GM23338 (cell line): ENCODE measurements around the gene PIAS1. TPM values are rescaled to one million over a fixed set of nuclear protein-coding genes. Genes with fewer than 3 reads are reported as not detected.

Experiments
- ATAC-seq: fragments of 200-7000 bp; cut with Tn5 transposase; 3 replicates; pipeline ENCODE4 v1.9.1; 2020
- DNase-seq: peaks from one replicate; pipeline ENCODE4 v3.0.0-alpha.2; 2015; ENCODE audit warnings: low spot score
- H2AFZ ChIP-seq: fragments of 200-600 bp; sonication (generic); 2 replicates; pipeline ENCODE4 v1.8.0; 2016; ENCODE audit warnings: antibody characterized with exemption, mild to moderate bottlenecking, moderate library complexity
- H3F3A ChIP-seq: fragments of 200-600 bp; sonication (generic); replicated peaks from 2 replicates; pipeline ENCODE4 v1.8.0; 2017; ENCODE audit warnings: antibody characterized with exemption, mixed run types, low read depth
- H3K27ac ChIP-seq: fragments of 200-600 bp; sonication (generic); 2 replicates; pipeline ENCODE4 v1.6.1; 2016; ENCODE audit warnings: low read depth
- H3K27me3 ChIP-seq: fragments of 200-600 bp; sonication (generic); 2 replicates; pipeline ENCODE4 v1.8.0; 2016; ENCODE audit warnings: mild to moderate bottlenecking, mixed run types, moderate library complexity; ENCODE audit not compliant: insufficient read depth
- H3K36me3 ChIP-seq: fragments of 200-600 bp; sonication (generic); 2 replicates; pipeline ENCODE4 v1.8.0; 2016; ENCODE audit warnings: mild to moderate bottlenecking; ENCODE audit not compliant: insufficient read depth
- H3K4me1 ChIP-seq: fragments of 200-600 bp; sonication (generic); 2 replicates; pipeline ENCODE4 v1.8.0; 2016; ENCODE audit warnings: mild to moderate bottlenecking, moderate library complexity; ENCODE audit not compliant: insufficient read depth
- H3K4me2 ChIP-seq: fragments of 200-600 bp; sonication (generic); 2 replicates; pipeline ENCODE4 v1.7.1; 2017; ENCODE audit warnings: mixed run types
- H3K4me3 ChIP-seq: fragments of 200-600 bp; sonication (generic); 2 replicates; pipeline ENCODE4 v1.6.1; 2016; ENCODE audit warnings: mixed run types
- H3K79me2 ChIP-seq: fragments of 200-600 bp; sonication (generic); replicated peaks from 2 replicates; pipeline ENCODE4 v1.8.0; 2017; ENCODE audit warnings: mild to moderate bottlenecking; ENCODE audit not compliant: insufficient read depth
- H3K9me2 ChIP-seq: fragments of 200-600 bp; sonication (generic); 2 replicates; pipeline ENCODE4 v1.8.0; 2017; ENCODE audit not compliant: insufficient read depth
- H4K20me1 ChIP-seq: fragments of 200-600 bp; sonication (generic); replicated peaks from 2 replicates; pipeline ENCODE4 v1.8.0; 2017; ENCODE audit warnings: mild to moderate bottlenecking; ENCODE audit not compliant: insufficient read depth
- H3K27ac Mint-ChIP-seq: 2 replicates; pipeline ENCODE4 v1.8.0; 2020; ENCODE audit warnings: inconsistent platforms, mild to moderate bottlenecking, moderate library complexity, mixed read lengths
- H3K27me3 Mint-ChIP-seq: 3 replicates; pipeline ENCODE4 v1.8.0; 2022; ENCODE audit warnings: low read depth, mild to moderate bottlenecking, moderate library complexity, mixed read lengths, inconsistent platforms; ENCODE audit not compliant: insufficient read depth, poor library complexity
- H3K36me3 Mint-ChIP-seq: 3 replicates; pipeline ENCODE4 v1.8.0; 2021; ENCODE audit warnings: low read depth, mild to moderate bottlenecking, inconsistent platforms, moderate library complexity, mixed read lengths
- H3K4me1 Mint-ChIP-seq: 3 replicates; pipeline ENCODE4 v1.8.0; 2020; ENCODE audit warnings: mild to moderate bottlenecking, inconsistent platforms, mixed read lengths
- H3K4me3 Mint-ChIP-seq: 3 replicates; pipeline ENCODE4 v1.8.0; 2021; ENCODE audit warnings: moderate library complexity, mild to moderate bottlenecking, inconsistent platforms, mixed read lengths
- H3K9me3 Mint-ChIP-seq: 3 replicates; pipeline ENCODE4 v1.8.0; 2020; ENCODE audit warnings: moderate library complexity, mild to moderate bottlenecking, inconsistent platforms, mixed read lengths
- CREB1 ChIP-seq: fragments of 250-450 bp; sonication (Bioruptor Pico); IDR thresholded peaks from 2 replicates; pipeline ENCODE4 v1.5.0; 2020; ENCODE audit warnings: low read depth, mild to moderate bottlenecking, moderate library complexity
- CTCF ChIP-seq, 2 experiments: fragments of 200-600 bp in 1 of 2; sonication (generic) in 1 of 2; conservative IDR thresholded peaks; 2 replicates each; pipeline versions ENCODE4 v1.5.1 to v1.6.1; 2016 to 2017; ENCODE audit warnings: antibody characterized with exemption in 2 of 2, low read depth in 2 of 2, mild to moderate bottlenecking in 2 of 2, moderate library complexity in 1 of 2
- EZH2 ChIP-seq: fragments of 200-600 bp; sonication (generic); IDR thresholded peaks from one replicate; pipeline ENCODE4 v1.8.0; 2017; ENCODE audit warnings: antibody characterized with exemption, mild to moderate bottlenecking, low read depth; ENCODE audit not compliant: unreplicated experiment
- EZH2phosphoT487 ChIP-seq: fragments of 200-600 bp; sonication (generic); IDR thresholded peaks from one replicate; pipeline ENCODE4 v1.8.1; 2018; ENCODE audit warnings: antibody characterized with exemption; ENCODE audit not compliant: unreplicated experiment
- JUNB ChIP-seq: IDR thresholded peaks from one replicate; pipeline ENCODE4 v1.6.1; 2016; ENCODE audit warnings: antibody characterized with exemption; ENCODE audit not compliant: unreplicated experiment
- NANOG ChIP-seq: IDR thresholded peaks from 2 replicates; pipeline ENCODE4 v1.6.1; 2016; ENCODE audit warnings: antibody characterized with exemption, borderline replicate concordance
- POLR2AphosphoS5 ChIP-seq: IDR thresholded peaks from 2 replicates; pipeline ENCODE4 v1.6.1; 2016; ENCODE audit warnings: antibody characterized with exemption, low read depth
- REST ChIP-seq: IDR thresholded peaks from one replicate; pipeline ENCODE4 v1.6.1; 2018; ENCODE audit warnings: antibody characterized with exemption; ENCODE audit not compliant: unreplicated experiment
- STAT1 ChIP-seq: IDR thresholded peaks from one replicate; pipeline ENCODE4 v1.6.1; 2016; ENCODE audit warnings: antibody characterized with exemption; ENCODE audit not compliant: unreplicated experiment
- ZNF114 ChIP-seq: fragments of 250-450 bp; sonication (Bioruptor Pico); IDR thresholded peaks from 2 replicates; pipeline ENCODE4 v1.5.0; 2020; ENCODE audit warnings: mild to moderate bottlenecking, moderate library complexity
- ZNF331 ChIP-seq: fragments of 250-450 bp; sonication (Bioruptor Pico); IDR thresholded peaks from 2 replicates; pipeline ENCODE4 v1.5.0; 2020; ENCODE audit warnings: low read depth, mild to moderate bottlenecking, moderate library complexity
- polyA plus RNA-seq: library from polyadenylated mRNA; unstranded; fragments of >200 nt; fragmentation: Nextera tagmentation; extraction: Ambion mirVana; gene quantifications from 2 replicates; pipeline ENCODE4 v1.2.1, GENCODE V29; 2016
- total RNA-seq: library from RNA; depleted of rRNA; stranded (reverse); fragments of >200 nt; shearing (Covaris generic); gene quantifications from 2 replicates; pipeline ENCODE4 v1.2.3, GENCODE V29; 2014
- TF ChIP-seq, protein P1 (sequence below): fragments of 250-450 bp; sonication (Bioruptor Pico); IDR thresholded peaks from 2 replicates; pipeline ENCODE4 v1.5.0; 2020; ENCODE audit warnings: mild to moderate bottlenecking, moderate library complexity
- TF ChIP-seq, protein P2 (sequence below): IDR thresholded peaks from 2 replicates; pipeline ENCODE4 v1.6.1; 2016; ENCODE audit warnings: antibody characterized with exemption

PIAS1 gene
- total and polyA plus RNA-seq, 2 experiments from 2014 or later, result 30.7 to 32.1 TPM

- Mint-ChIP-seq H3K4me1 (peaks cover 42% of the 10 kb centered on the region), H3K27ac (peak overlapping the region; percentile 91), H3K36me3 (peaks cover 17% of the 10 kb centered on the region; the same call in 2 of the 3 replicates), H3K4me3 (peak overlapping the region; percentile 98), H3K9me3 (peaks cover 5% of the 10 kb centered on the region; the same call in 1 of the 3 replicates), H3K27me3 (peaks cover 17% of the 10 kb centered on the region)
- TF ChIP-seq, protein P1, sequence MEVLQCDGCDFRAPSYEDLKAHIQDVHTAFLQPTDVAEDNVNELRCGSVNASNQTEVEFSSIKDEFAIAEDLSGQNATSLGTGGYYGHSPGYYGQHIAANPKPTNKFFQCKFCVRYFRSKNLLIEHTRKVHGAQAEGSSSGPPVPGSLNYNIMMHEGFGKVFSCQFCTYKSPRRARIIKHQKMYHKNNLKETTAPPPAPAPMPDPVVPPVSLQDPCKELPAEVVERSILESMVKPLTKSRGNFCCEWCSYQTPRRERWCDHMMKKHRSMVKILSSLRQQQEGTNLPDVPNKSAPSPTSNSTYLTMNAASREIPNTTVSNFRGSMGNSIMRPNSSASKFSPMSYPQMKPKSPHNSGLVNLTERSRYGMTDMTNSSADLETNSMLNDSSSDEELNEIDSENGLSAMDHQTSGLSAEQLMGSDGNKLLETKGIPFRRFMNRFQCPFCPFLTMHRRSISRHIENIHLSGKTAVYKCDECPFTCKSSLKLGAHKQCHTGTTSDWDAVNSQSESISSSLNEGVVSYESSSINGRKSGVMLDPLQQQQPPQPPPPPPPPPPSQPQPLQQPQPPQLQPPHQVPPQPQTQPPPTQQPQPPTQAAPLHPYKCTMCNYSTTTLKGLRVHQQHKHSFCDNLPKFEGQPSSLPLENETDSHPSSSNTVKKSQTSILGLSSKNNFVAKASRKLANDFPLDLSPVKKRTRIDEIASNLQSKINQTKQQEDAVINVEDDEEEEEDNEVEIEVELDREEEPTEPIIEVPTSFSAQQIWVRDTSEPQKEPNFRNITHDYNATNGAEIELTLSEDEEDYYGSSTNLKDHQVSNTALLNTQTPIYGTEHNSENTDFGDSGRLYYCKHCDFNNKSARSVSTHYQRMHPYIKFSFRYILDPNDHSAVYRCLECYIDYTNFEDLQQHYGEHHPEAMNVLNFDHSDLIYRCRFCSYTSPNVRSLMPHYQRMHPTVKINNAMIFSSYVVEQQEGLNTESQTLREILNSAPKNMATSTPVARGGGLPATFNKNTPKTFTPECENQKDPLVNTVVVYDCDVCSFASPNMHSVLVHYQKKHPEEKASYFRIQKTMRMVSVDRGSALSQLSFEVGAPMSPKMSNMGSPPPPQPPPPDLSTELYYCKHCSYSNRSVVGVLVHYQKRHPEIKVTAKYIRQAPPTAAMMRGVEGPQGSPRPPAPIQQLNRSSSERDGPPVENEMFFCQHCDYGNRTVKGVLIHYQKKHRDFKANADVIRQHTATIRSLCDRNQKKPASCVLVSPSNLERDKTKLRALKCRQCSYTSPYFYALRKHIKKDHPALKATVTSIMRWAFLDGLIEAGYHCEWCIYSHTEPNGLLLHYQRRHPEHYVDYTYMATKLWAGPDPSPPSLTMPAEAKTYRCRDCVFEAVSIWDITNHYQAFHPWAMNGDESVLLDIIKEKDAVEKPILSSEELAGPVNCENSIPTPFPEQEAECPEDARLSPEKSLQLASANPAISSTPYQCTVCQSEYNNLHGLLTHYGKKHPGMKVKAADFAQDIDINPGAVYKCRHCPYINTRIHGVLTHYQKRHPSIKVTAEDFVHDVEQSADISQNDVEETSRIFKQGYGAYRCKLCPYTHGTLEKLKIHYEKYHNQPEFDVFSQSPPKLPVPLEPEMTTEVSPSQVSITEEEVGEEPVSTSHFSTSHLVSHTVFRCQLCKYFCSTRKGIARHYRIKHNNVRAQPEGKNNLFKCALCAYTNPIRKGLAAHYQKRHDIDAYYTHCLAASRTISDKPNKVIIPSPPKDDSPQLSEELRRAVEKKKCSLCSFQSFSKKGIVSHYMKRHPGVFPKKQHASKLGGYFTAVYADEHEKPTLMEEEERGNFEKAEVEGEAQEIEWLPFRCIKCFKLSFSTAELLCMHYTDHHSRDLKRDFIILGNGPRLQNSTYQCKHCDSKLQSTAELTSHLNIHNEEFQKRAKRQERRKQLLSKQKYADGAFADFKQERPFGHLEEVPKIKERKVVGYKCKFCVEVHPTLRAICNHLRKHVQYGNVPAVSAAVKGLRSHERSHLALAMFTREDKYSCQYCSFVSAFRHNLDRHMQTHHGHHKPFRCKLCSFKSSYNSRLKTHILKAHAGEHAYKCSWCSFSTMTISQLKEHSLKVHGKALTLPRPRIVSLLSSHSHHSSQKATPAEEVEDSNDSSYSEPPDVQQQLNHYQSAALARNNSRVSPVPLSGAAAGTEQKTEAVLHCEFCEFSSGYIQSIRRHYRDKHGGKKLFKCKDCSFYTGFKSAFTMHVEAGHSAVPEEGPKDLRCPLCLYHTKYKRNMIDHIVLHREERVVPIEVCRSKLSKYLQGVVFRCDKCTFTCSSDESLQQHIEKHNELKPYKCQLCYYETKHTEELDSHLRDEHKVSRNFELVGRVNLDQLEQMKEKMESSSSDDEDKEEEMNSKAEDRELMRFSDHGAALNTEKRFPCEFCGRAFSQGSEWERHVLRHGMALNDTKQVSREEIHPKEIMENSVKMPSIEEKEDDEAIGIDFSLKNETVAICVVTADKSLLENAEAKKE (CRISPR knock-in tag), result no peak
- TF ChIP-seq NANOG (no peak), POLR2AphosphoS5 (no peak; the same call in 1 of the 2 replicates), CREB1 (CRISPR knock-in tag) (no peak), CTCF (conservative IDR thresholded peaks at IDR 0.05; ENCODE audit: low read depth in 2 of 2) (no peak), JUNB (no peak), EZH2 (no peak), STAT1 (no peak), EZH2phosphoT487 (no peak), ZNF331 (no peak), REST (no peak), ZNF114 (CRISPR knock-in tag) (no peak)
- TF ChIP-seq, protein P2, sequence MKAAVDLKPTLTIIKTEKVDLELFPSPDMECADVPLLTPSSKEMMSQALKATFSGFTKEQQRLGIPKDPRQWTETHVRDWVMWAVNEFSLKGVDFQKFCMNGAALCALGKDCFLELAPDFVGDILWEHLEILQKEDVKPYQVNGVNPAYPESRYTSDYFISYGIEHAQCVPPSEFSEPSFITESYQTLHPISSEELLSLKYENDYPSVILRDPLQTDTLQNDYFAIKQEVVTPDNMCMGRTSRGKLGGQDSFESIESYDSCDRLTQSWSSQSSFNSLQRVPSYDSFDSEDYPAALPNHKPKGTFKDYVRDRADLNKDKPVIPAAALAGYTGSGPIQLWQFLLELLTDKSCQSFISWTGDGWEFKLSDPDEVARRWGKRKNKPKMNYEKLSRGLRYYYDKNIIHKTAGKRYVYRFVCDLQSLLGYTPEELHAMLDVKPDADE, result no peak
- peaks cover 13% of the 10 kb centered on the region for H3F3A ChIP-seq
- DNase-seq (peak; percentile 60), ATAC-seq (peak; percentile 29)
- H3K79me2 ChIP-seq, result peaks cover 50% of the 10 kb centered on the region
- H3K27me3 ChIP-seq, result no peaks in the 10 kb centered on the region
- H4K20me1 ChIP-seq, result peaks cover 34% of the 10 kb centered on the region
- peak overlapping the region; percentile 100 for H3K4me2 ChIP-seq
- H3K27ac ChIP-seq, result peak overlapping the region; percentile 87
- H3K9me2 ChIP-seq, result no peaks in the 10 kb centered on the region
- peak overlapping the region; percentile 90 for H2AFZ ChIP-seq
- no peaks in the 10 kb centered on the region for H3K36me3 ChIP-seq
- peaks cover 17% of the 10 kb centered on the region; the same call in 1 of the 2 replicates for H3K4me1 ChIP-seq
- H3K4me3 ChIP-seq, result peak overlapping the region; percentile 94
Measured at GRCh38 chr15:68228971-68229385, 174.9 kb downstream of the PIAS1 start.
